KBM-7 (cell line): Measurements from ENCODE around the gene SARS1.
"Not testable (repeated sequence)": the region's sequence is repeated elsewhere in the genome, so short reads cannot be mapped to it uniquely, and the experiment has no call there.

Source experiments
- DNase-seq: peaks from one replicate; pipeline ENCODE4 v3.0.0-alpha.2; 2015
- in situ Hi-C: fragments of 300-500 bp; cut with MboI; formaldehyde crosslinking; loops from 2 replicates; pipeline ENCODE4 v1.14.3; 2020; ENCODE audit warnings: low sequenced_read_pairs, low pct_unique_long_range_greater_than_20kb, mixed read lengths

SARS1 gene

DNA sequence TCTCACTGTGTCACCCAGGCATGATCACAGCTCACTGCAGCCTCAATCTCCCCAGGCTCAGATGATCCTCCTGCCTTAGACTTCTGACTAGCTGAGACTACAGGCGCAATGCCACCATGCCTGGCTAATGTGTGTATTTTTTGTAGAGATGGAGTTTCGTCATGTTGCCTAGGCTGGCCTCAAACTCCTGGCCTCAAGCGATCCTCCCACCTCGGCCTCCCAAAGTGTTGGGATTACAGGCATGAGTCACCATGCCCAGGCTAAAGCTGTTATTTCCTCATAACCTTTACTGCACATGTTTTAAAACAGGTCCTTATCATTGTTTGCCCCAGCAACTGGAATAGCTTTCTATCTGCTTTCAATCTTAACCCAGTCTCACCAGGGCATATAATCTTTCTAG is 2.9 kb downstream of the SARS1 start:
- in situ Hi-C loops: no loop called here
- DNase-seq: no peak

DNA sequence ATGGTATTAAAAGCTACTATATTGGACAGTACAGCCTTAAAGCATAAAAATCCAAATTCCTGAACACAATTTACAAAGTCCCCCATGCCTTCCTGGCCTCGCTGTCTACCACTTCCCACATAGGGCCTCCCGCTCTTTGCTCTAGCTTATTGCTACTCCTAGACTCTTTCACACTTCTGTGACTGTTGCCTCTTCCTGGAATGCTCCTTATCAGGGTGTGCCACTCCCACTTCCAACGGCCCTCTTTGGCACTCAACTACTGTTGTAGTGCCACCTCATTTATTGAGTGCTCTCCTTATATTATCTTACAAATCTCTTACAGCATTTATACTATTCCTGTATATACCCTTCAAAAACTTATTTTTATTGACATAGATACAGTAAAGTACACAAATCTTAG is 4.8 kb downstream of the SARS1 start:
- in situ Hi-C loops: no loop called here
- no peak for DNase-seq

DNA sequence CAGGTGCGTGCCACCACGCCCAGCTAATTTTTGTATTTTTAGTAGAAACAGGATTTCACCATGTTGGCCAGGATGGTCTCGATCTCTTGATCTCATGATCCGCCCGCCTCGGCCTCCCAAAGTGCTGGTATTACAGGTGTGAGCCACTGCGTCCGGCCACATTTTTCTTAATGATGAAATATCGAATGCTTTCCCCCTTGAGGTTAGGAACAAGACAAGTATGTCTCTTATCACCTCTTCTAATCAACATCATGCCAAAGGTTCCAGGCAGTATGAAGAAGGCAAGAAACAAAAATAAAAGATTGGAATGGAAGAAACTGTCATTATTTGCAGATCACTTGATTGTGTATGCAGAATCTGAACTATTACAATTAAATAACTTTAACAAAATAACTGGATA is 7.5 kb downstream of the SARS1 start:
- in situ Hi-C loops, DNase-seq: not testable (repeated sequence)

DNA sequence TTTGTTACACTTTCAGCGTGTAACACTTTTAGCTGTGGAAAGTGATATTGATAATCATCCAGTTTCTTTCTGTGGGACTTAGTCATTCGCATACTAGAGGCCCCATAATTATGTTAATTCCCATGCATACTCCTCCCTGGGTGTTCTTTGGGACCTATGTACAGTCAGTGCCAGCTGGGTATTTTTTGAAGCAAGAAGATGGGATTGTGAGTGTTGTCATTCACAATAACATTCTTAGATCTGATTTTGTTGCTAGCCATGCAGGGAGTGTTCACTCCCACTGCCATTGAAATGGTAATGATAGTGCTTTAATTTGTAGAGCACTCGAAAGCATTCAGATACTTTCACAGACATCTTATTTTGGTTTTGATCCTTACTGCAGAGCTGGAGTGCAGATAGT is 11.6 kb downstream of the SARS1 start:
- in situ Hi-C loops: no loop called here

DNA sequence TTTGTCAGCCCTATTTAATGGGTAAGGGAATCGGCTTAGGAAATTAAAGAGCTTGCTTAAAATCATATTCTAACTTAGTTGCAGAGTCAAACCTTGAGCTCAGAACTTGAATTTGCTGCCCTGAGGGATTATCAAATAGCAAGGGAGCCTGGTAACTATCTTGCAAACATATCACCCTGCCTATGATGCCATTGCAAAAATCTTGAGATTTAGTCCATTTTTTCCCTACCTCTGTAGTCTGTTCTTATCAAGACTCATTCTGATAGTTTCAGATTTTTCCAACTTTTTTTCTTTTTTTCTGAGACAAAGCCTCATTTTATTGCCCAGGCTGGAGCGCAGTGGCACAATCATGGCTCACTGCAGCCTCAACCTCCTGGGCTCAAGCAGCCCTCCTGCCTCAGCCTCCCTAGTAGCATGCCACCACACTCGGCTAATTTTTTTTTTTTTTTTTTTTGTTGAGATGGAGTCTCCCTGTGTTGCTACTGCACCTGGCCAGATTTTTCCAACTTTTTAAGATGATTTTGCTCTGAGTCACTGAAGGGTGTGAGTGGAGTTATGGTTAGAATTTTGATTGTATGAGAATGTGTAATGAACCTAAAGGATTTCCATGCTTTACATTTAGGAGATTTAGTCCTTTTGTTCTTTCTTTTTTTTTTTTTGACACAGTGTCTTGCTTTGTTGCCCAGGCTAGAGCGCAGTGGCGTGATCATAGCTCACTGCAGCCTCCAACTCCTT is 12.2 kb downstream of the SARS1 start:
- in situ Hi-C loops: no loop called here
- no peak for DNase-seq

More for the DNA sequence above, 11.6 kb downstream of the SARS1 start:
- no peak for DNase-seq

DNA sequence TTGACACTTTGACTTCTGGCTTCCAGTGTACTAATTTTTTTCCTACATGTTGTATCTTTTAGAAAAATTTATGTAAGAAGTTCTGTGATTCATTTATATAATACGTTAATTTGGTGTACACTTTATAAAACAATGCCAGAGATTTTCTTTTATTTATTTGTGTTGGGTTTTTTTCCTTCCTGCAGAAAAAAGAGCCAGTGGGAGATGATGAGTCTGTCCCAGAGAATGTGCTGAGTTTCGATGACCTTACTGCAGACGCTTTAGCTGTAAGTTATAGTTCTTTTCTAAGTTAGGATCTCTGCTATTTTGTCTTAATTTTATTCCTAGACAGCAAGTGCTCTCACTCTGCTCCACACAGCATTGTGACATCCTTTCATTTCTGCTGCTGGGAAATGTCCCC is 14.4 kb downstream of the SARS1 start:
- in situ Hi-C loops: no loop called here
- DNase-seq: no peak

DNA sequence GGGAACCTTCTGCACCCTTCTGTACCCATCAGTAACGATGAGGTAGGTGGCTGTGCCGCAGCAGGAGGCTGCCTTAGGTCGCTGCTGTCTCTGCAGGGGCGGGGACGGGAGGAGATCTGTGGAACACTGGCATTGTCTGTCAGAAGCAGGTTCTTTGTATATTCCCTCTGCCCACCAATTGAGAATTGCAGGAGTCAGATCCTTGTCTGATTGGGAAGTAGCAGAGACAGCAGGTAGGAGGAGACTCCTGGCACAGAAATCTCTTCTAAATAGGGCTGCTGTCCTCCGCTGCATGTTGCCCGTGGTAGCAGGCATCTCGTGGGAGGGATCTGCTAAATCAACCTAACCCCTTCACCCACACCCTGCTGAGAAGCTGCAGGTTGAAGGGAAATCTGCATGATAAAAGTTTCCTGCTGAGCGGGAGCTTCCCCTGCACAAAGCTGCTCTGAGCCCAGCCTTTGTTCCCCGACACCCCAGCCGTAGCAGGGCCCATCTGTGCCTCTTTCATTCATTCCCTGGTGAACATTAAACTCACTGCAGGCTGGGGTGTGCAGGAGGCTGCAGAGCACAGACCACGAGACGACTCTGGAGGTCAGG is 15.9 kb downstream of the SARS1 start:
- in situ Hi-C loops: no loop called here

DNA sequence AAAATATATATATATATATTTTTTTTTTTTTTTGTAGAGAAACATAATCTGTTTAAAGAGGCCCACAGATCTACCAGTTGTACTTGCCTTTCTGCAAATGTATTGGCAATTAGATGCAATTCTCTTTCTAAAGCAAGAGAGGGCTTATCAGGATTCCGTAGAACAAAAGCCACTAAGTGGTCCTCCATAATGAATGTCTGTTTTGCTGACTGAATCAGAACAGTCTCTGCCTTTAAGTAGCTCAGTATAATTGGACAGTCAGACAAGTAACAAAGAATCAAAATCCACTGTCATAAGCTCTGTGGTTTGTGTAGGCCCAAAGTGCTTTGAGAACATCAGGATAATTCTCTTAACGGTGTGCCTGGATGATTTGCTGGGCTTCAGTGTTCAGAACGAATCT is 17.3 kb downstream of the SARS1 start:
- in situ Hi-C loops: no loop called here
- no peak for DNase-seq

More for the DNA sequence above, 15.9 kb downstream of the SARS1 start:
- no peak for DNase-seq

DNA sequence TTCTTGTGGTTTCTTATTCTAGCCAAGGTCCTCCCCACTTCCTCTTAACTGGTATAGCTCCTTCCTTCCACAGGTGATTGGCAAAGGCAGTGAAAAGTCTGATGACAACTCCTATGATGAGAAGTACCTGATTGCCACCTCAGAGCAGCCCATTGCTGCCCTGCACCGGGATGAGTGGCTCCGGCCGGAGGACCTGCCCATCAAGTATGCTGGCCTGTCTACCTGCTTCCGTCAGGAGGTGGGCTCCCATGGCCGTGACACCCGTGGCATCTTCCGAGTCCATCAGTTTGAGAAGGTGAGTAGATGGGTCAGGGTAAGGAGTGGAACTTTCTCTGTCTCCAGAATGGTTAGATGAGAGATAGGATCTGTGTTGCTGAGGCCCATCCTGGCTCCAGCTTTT is 21.4 kb downstream of the SARS1 start:
- in situ Hi-C loops: no loop called here

DNA sequence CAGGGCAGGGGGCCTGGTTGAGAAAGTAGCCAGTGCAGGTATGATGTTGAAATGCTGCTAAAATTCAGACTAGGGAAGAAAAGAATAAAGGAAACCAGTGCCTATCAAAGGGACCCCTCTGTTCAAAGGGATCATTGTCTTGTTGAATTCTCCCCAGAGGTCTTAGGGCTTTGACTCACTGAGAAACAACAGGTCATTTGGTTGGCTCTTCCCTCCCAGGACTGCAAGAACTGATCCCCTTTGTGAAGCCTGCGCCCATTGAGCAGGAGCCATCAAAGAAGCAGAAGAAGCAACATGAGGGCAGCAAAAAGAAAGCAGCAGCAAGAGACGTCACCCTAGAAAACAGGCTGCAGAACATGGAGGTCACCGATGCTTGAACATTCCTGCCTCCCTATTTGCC is 23.8 kb downstream of the SARS1 start:
- DNase-seq: no peak

More for the DNA sequence above, 21.4 kb downstream of the SARS1 start:
- DNase-seq: no peak

DNA sequence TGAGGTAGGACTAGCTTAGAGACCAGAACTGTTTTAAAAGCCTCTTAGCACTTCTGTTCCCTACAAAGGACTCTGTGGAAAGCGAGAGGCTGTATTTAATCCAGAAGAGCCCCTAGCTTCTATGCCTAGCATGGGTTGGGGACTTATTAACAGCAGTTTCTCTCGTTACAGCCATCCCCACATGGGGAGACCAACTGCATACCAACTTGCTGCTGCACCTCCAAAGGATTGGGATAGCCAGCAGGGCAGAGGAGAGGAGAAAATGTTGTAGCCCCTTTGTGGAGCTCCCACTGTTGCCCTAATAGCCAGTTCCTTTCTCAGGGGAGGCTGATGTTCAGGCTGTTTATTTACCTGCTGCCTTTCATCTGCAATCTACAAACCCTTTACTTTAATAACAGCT is 24.7 kb downstream of the SARS1 start:
- in situ Hi-C loops: no loop called here
- DNase-seq: no peak

More for the DNA sequence above, 23.8 kb downstream of the SARS1 start:
- in situ Hi-C loops: no loop called here

DNA sequence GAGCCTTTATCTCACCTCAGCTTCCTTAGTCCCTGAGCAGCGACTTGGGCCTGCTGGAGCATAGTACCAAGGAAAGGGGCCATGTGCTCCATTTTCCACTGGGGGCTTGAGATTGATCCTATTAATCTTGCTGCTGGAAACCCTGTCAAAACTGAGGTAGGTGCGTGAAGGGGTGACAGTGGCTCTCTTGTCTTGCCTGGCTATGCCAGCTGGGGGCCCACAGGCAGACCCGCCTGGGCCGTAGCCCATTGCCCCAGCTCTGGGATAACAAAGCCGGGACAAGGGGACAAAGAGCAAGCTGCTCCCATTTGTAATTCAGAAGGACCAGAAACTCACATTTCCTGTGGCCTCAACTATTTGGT is 25.3 kb downstream of the SARS1 start:
- DNase-seq: no peak
- in situ Hi-C loops: no loop called here

DNA sequence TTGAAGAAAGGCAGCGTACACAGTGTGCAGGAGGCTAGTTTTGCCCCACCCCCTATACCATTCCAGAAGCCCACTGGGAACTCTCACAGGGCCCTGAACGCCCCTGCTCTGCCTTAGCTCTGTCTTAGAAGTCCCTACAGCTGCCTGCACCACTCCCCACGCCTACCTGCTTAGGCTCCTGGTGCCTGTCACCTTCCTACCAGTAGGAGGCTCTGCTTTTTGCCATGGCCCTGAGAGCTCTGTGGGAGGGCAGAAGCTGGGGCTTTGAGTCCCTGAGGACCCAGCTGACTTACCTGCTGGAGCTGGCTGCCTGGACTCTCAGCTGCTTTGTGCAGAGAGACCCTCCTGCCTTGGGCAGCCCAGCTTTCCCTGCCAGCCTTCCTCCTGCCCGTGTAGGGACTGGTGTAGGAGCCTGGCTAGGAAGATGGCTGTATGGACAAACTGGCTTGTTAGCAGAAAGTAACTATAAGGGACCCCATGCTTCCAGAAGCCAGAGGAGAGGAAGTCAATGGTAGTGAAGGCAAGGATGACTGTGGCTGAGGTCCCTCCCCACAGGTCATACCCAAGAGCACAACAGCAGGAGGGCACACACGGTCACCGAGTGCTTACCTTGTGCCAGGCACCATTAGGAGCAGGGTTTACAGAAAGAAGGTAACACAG is 25.8 kb downstream of the SARS1 start:
- peak; percentile 52 for DNase-seq

DNA sequence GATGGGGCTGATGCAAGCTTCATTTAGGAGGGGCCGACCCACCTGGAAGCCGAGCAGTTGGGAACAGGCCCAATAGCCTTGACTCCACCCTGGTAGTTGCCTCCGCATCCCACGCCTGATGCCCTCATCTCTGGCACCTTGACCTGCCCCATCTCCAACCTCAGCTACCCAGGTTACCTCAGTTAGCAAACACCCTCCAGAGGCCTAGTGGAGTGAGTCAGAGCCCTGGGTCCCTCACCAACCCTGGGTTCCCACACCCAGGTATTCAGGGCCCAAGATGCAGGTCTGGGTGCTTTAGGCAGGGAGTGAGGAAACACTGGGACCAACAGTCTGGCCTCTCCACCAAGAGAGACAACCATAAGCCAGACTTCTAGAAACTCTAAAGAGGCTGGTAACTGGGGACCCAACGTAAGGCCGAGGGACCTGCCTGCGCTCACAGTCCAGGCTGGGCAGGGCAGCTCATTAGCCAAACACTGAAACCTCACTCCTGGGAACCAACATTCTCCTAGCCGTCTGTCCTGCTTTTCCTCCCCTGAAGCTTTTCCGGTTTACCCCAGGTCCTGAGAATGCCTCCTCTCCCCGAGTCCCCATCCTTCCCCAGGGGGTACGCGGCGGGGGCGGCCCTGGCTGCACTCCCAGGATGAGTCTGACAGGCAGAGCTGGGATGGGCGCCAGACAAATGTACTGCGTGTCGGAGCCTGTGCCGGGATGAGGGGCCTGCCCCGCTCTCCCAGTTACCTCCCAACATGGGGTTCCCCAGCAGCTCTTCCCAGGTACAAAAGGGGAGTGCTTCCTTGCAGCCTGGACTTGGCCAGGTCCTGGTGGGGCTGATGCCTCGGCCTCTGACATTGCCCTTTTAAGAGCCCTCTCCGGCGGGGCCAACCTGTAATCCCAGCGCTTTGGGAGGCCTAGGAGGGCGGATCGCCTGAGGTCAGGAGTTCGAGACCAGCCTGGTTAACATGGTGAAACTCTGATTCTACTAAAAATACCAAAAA is 26.7 kb downstream of the SARS1 start:
- in situ Hi-C loops: no loop called here
- peak; percentile 29 for DNase-seq

More for the DNA sequence above, 25.8 kb downstream of the SARS1 start:
- in situ Hi-C loops: no loop called here

DNA sequence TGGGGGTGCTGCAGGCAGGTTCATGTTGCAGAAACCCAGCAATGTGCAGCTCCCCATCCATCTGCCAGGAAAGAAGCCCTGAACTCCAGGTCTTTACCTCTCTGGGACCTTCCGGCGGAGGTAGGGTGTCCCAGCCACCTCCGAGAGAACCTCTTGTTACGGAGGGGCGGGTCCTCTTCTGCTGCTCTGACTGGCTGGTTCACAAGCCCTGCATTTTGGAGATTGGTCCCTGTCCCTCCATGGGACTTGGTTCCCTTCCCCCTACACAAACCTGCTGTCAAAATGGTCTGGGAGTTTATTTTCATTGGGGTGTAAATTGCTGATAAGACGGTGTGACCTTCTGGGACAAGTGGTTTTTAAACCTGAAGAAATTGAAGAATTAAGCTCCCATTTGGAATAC is 27.6 kb downstream of the SARS1 start:
- in situ Hi-C loops: no loop called here
- no peak for DNase-seq

DNA sequence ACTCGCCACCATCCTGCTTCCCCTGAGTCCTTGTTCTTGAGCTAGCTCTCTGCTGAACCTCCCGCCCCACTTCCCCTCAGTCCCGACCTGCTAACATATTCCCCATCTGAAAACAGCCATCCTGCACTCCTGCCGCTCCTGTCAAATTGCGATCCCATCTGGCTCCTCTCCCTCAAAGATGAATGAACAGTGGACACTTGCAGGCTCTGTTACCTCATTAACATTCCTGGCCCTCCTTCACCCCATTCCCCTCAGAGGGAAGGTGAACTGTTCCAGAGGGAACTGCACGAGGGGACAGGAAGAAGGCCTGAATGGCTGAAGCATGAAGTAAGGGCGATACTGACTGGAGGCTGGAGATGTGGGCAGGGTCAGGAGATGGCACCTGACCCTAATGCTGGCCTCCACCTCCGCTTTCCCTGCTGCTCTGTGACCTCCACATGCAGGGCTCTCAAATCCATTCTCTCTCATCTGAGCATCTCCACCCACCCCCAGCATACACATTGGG is 28.2 kb downstream of the SARS1 start:
- DNase-seq: no peak
- in situ Hi-C loops: no loop called here

DNA sequence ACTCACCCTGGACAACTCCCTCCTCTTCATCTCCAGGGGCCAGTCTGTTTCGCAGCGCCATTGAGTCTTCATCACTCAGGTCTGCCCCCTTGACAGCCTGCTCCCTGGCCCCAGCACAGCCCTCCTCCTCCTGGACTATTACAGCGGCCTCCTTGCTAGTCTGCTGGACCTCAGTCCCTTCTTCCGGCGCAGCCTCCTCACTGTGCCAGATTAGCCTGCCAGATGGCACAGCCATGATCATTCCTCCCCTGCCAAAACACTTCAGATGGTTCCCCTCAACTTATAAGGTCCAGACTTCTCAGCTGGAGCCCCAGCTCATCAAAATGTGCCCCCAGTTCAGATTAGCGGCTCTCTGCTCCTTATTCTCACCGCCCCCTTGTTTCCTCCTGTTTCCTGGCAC is 28.7 kb downstream of the SARS1 start:
- in situ Hi-C loops: no loop called here
- no peak for DNase-seq

DNA sequence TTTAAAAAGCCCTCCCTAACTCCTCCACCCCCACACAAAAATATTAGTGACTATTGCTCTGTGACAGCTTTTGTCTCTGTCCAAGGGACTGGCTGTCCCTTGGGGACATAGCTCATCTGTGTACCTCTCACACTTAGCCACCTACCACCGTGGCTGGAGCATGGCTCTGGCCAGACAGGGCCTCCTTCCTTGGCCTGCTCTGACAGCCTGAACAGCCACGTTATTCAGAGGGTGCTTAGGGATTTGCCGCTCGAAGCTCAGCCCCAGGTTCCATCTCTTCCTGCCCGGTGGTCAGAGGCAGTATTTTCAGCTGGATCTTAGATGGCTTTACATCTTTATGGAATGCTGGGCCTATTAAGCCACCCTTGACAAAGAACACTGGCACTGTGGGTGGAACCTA is 29.5 kb downstream of the SARS1 start:
- in situ Hi-C loops: no loop called here
- no peak for DNase-seq

DNA sequence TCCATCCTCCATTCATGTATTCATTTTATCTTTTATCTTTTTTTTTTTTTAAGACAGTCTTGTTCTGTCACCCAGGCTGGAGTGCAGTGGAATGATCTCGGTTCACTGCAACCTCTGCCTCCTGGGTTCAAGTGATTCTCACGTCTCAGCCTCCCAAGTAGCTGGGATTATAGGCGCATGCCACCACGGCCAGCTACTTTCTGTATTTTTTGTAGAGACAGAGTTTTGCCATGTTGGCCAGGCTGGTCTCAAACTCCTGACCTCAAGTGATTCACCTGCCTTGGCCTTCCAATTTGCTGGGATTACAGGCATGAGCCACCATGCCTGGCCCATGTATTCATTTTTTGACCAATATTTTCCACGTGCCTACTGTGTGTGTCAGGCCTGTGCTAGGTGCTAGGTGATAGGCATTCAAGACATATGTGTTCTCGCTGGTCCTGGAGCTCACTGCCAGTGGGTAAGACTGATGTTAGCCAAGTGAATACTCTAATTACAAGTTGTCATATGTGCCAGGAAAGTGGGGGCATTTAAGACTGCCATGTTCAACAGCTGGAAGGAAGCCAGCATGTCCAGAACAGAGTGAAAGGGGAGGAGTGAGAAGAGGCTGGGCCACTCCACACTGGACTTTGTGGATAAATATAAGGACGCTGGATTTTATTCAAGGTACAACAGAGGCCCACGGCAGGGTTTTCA is 30.3 kb downstream of the SARS1 start:
- DNase-seq: no peak
- in situ Hi-C loops: no loop called here
